ENCODE data around the gene CST1. TPM values are rescaled to one million over a fixed set of nuclear protein-coding genes. Genes with fewer than 3 reads are reported as not detected.
A peak's percentile ranks its signal among the peaks of the same experiment; 100 is the strongest.
"Not testable (repeated sequence)": the region's sequence is repeated elsewhere in the genome, so short reads cannot be mapped to it uniquely, and the experiment has no call there.

Gene CST1, protein sequence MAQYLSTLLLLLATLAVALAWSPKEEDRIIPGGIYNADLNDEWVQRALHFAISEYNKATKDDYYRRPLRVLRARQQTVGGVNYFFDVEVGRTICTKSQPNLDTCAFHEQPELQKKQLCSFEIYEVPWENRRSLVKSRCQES
- total RNA-seq, result not detected
- not detected for polyA plus RNA-seq
- long read RNA-seq, donor 1, result 0 reads
- long read RNA-seq, donor 2, result 0 reads
- long read RNA-seq, donor 3, result 0 reads
- long read RNA-seq, donor 4, result 0 reads
- long read RNA-seq, donor 5, result 0 reads

DNA sequence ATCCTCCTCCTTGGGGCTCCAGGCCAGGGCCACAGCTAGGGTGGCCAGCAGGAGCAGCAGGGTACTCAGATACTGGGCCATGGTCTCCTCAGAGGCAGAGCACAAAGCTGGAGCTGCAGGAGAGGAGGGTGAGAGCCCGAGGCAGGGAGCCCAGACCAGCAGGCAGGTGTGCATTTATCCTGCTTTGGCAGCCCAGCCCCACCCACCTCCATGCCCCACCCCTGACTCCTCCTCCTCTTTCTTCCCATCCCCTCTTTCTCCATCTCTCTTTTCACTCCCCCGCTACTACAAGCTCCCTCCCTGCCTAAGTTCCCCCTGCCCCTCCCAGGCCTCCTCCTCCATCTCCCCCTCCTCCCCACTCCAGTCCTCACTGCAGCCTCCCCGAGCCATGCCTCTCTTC is at the start of gene CST1:
Gene CST1, minus strand, starts transcription at position 150 of the 400 bp plus-strand sequence. Its CDS starts 69 bp downstream, at position 81.
- 59 to 73% methylated on average over 2 to 3 of the region's 3 CpGs for WGBS, 2 donors
- H3K9ac ChIP-seq (ENCODE audit: insufficient read depth in 1 of 2, low read length in 2 of 2); H3K36me3 ChIP-seq (ENCODE audit: control insufficient read depth in 4 of 4, insufficient read depth in 4 of 4, low read length in 4 of 4); H3K27me3 ChIP-seq (ENCODE audit: control insufficient read depth in 3 of 3, insufficient read depth in 3 of 3, low read length in 2 of 3); ATAC-seq (ENCODE audit: insufficient read depth, low FRiP score); H3K27ac ChIP-seq (ENCODE audit: low read depth in 1 of 2, low read length in 1 of 2); H3K9me3 ChIP-seq (ENCODE audit: control insufficient read depth in 4 of 4, insufficient read depth in 3 of 4, low read length in 3 of 4); H3K4me3 ChIP-seq; DNase-seq; H3K4me1 ChIP-seq (ENCODE audit: control insufficient read depth in 5 of 5, insufficient read depth in 5 of 5, low read length in 5 of 5): not testable (repeated sequence)

DNA sequence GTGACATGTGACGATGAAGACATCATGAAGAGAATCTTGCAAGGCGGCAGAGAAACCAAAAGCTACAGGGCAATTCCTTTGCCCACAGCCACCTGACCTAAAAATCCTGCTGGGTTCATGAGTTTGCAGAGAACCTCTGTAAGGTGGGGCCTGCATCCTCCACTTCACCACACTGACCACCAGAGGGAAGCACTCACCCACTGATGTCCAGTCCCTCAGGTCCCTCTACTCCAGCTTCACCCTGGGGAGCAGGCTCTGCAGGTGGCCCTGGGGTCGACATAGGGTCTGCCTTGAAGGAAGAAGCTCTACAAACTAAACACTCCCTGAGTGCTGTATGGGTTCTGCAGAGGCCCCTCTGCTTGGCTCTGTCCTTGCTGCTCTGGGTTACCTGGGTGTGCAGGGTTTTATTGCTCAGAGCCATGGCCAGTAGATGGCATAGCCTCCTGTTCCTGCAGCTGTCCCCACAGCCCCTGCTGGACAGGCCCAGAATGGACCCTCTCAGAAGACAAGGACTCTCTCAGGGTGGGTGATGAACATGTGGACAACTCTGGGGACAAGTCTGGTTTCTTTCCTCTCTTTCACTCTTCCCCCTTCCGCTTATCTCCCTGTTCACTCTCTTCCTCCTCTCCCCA is 48.6 kb upstream of the CST1 start:
- not testable (repeated sequence) for H3K4me1 ChIP-seq (ENCODE audit: control insufficient read depth in 5 of 5, insufficient read depth in 5 of 5, low read length in 5 of 5); H3K9me3 ChIP-seq (ENCODE audit: control insufficient read depth in 4 of 4, insufficient read depth in 3 of 4, low read length in 3 of 4); H3K27me3 ChIP-seq (ENCODE audit: control insufficient read depth in 3 of 3, insufficient read depth in 3 of 3, low read length in 2 of 3); ATAC-seq (ENCODE audit: insufficient read depth, low FRiP score); H3K4me3 ChIP-seq; H3K9ac ChIP-seq (ENCODE audit: insufficient read depth in 1 of 2, low read length in 2 of 2); H3K27ac ChIP-seq (ENCODE audit: low read depth in 1 of 2, low read length in 1 of 2); H3K36me3 ChIP-seq (ENCODE audit: control insufficient read depth in 4 of 4, insufficient read depth in 4 of 4, low read length in 4 of 4)
- DNase-seq, result peak in 1 of 3 donors; percentile 5
- 52 to 56% methylated on average over 4 of the region's 4 CpGs for WGBS, 2 donors

DNA sequence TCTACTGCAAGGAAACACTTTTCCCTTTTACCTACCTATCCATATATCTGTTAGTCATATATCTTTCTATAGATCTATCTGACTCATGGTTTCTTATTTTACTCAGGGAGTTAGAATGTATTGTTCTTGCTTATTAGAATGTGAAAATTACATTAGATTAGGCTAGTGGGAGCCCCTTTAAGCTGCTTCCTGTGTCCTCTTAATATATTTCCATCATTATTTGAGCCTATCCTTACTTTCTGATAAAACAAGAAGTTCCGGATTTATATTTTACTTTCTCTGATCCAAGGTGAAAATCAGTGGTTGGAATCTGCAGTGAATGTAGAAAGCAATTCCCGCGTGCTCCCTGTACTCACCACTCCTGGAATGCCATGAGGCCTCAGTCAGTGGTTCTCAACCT is 44.8 kb upstream of the CST1 start:
- no peak for ATAC-seq (ENCODE audit: insufficient read depth, low FRiP score)

DNA sequence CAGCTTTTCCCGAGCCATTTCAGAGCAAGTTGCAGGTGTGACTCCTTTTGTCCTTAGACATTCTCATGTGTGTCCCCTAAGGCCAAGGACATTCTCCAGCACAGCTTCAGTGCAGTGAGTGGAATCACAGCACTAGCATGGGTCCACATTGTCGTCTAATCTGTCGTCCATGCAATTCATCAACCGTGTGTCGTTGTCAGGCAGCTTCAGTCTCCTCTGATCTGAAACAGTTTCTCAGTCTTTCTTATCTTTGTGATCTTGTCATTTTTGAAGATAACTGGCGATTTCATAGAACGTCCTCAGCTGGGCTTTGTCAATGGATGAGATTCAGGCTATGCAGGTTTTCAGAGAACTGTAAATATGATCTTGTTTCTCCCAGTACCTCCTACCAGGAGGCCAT is 44.1 kb upstream of the CST1 start:
- Histone ChIP-seq H3K4me1 (ENCODE audit: control insufficient read depth in 5 of 5, insufficient read depth in 5 of 5, low read length in 5 of 5) (no peaks in the 10 kb centered on the region), H3K4me3 (no peak overlapping the region), H3K9me3 (ENCODE audit: control insufficient read depth in 4 of 4, insufficient read depth in 3 of 4, low read length in 3 of 4) (no peaks in the 10 kb centered on the region), H3K27ac (ENCODE audit: low read depth in 1 of 2, low read length in 1 of 2) (no peak overlapping the region), H3K36me3 (ENCODE audit: control insufficient read depth in 4 of 4, insufficient read depth in 4 of 4, low read length in 4 of 4) (no peaks in the 10 kb centered on the region), H3K27me3 (ENCODE audit: control insufficient read depth in 3 of 3, insufficient read depth in 3 of 3, low read length in 2 of 3) (no peaks in the 10 kb centered on the region), H3K9ac (ENCODE audit: insufficient read depth in 1 of 2, low read length in 2 of 2) (no peak overlapping the region)
- WGBS, 2 donors, result 58 to 64% methylated on average over 7 of the region's 7 CpGs
- no peak for DNase-seq
- TF ChIP-seq, protein P1, sequence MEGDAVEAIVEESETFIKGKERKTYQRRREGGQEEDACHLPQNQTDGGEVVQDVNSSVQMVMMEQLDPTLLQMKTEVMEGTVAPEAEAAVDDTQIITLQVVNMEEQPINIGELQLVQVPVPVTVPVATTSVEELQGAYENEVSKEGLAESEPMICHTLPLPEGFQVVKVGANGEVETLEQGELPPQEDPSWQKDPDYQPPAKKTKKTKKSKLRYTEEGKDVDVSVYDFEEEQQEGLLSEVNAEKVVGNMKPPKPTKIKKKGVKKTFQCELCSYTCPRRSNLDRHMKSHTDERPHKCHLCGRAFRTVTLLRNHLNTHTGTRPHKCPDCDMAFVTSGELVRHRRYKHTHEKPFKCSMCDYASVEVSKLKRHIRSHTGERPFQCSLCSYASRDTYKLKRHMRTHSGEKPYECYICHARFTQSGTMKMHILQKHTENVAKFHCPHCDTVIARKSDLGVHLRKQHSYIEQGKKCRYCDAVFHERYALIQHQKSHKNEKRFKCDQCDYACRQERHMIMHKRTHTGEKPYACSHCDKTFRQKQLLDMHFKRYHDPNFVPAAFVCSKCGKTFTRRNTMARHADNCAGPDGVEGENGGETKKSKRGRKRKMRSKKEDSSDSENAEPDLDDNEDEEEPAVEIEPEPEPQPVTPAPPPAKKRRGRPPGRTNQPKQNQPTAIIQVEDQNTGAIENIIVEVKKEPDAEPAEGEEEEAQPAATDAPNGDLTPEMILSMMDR (IDR thresholded peaks at IDR 0.05; ENCODE audit: control extremely low read depth, extremely low read depth), result no peak
- ATAC-seq (ENCODE audit: insufficient read depth, low FRiP score), result no peak

More for the DNA sequence above, 44.8 kb upstream of the CST1 start:
- no peaks in the 10 kb centered on the region for H3K27me3 ChIP-seq (ENCODE audit: control insufficient read depth in 3 of 3, insufficient read depth in 3 of 3, low read length in 2 of 3)
- WGBS, 2 donors, result 90 to 91% methylated on average over 3 of the region's 3 CpGs
- no peak overlapping the region for H3K4me3 ChIP-seq
- TF ChIP-seq, protein P1 (IDR thresholded peaks at IDR 0.05; ENCODE audit: control extremely low read depth, extremely low read depth), result no peak
- H3K36me3 ChIP-seq (ENCODE audit: control insufficient read depth in 4 of 4, insufficient read depth in 4 of 4, low read length in 4 of 4), result no peaks in the 10 kb centered on the region
- DNase-seq, result no peak
- no peak overlapping the region for H3K27ac ChIP-seq (ENCODE audit: low read depth in 1 of 2, low read length in 1 of 2)
- no peaks in the 10 kb centered on the region for H3K4me1 ChIP-seq (ENCODE audit: control insufficient read depth in 5 of 5, insufficient read depth in 5 of 5, low read length in 5 of 5)
- no peak overlapping the region for H3K9ac ChIP-seq (ENCODE audit: insufficient read depth in 1 of 2, low read length in 2 of 2)
- H3K9me3 ChIP-seq (ENCODE audit: control insufficient read depth in 4 of 4, insufficient read depth in 3 of 4, low read length in 3 of 4), result no peaks in the 10 kb centered on the region

Measured in lung (tissue), 16 donors.